ENCODE data around the gene ICA1. TPM values are rescaled to one million over a fixed set of nuclear protein-coding genes. Genes with fewer than 3 reads are reported as not detected.

ICA1 gene
- total RNA-seq, 4 donors from 2014 or later: 4.1 to 7.4 (median 5.8) TPM

GRCh38 chr7:8121243-8121642 is 140.7 kb downstream of the ICA1 start:
- 78% methylated on average over 3 of the region's 3 CpGs for WGBS
- no peak overlapping the region for H3K27ac ChIP-seq (replicated peaks in 1 of 4)
- TF ChIP-seq CTCF (IDR thresholded peaks at IDR 0.05) (no peak), POLR2A (IDR thresholded peaks at IDR 0.05; ENCODE audit: low read depth) (no peak)
- H3K9me3 ChIP-seq: no peaks in the 10 kb centered on the region
- no peaks in the 10 kb centered on the region for H3K27me3 ChIP-seq
- H3K36me3 ChIP-seq: peaks cover 0 to 77% (median 2%) of the 10 kb centered on the region in 4 donors
- no peak overlapping the region for H3K4me3 ChIP-seq
- intact Hi-C loops (cut with DNase I): no loop called here
- no peak for DNase-seq (ENCODE audit: extremely low spot score)
- no peaks in the 10 kb centered on the region for H3K4me1 ChIP-seq

- Histone ChIP-seq H3K9me3 (no peaks in the 10 kb centered on the region), H3K4me1 (no peaks in the 10 kb centered on the region), H3K4me3 (no peak overlapping the region), H3K27ac (replicated peaks in 1 of 4) (no peak overlapping the region), H3K36me3 (peaks cover 0 to 73% (median 2%) of the 10 kb centered on the region in 4 donors), H3K27me3 (no peaks in the 10 kb centered on the region)
- intact Hi-C loops (cut with DNase I): no loop called here
- WGBS: 92% methylated on average over 10 of the region's 12 CpGs
- no peak for DNase-seq (ENCODE audit: extremely low spot score)
- no peak for TF ChIP-seq POLR2AphosphoS5 (IDR thresholded peaks at IDR 0.05)
- TF ChIP-seq POLR2A (IDR thresholded peaks at IDR 0.05; ENCODE audit: low read depth): no peak
These were observed 141.4 kb downstream of the ICA1 start for GRCh38 chr7:8120390-8121058.

- Histone ChIP-seq H3K9me3 (no peaks in the 10 kb centered on the region), H3K36me3 (peaks cover 0 to 60% (median 2%) of the 10 kb centered on the region in 4 donors), H3K4me1 (no peaks in the 10 kb centered on the region), H3K4me3 (no peak overlapping the region), H3K27ac (replicated peaks in 1 of 4) (no peak overlapping the region), H3K27me3 (no peaks in the 10 kb centered on the region)
- intact Hi-C loops (cut with DNase I): no loop called here
- TF ChIP-seq POLR2AphosphoS5 (IDR thresholded peaks at IDR 0.05) (no peak), POLR2A (IDR thresholded peaks at IDR 0.05; ENCODE audit: low read depth) (no peak), CTCF (IDR thresholded peaks at IDR 0.05) (no peak), EP300 (IDR thresholded peaks at IDR 0.05) (no peak)
- no peak for DNase-seq (ENCODE audit: extremely low spot score)
- 75% methylated on average over 8 of the region's 8 CpGs for WGBS
These were observed 142.7 kb downstream of the ICA1 start for GRCh38 chr7:8119262-8119661.

GRCh38 chr7:8117195-8117594 is 144.8 kb downstream of the ICA1 start:
- no peak overlapping the region for H3K4me3 ChIP-seq
- intact Hi-C loops (cut with DNase I): no loop called here
- H3K36me3 ChIP-seq: peaks cover 0 to 42% (median 2%) of the 10 kb centered on the region in 4 donors
- TF ChIP-seq EP300 (IDR thresholded peaks at IDR 0.05) (no peak), CTCF (IDR thresholded peaks at IDR 0.05) (no peak), POLR2AphosphoS5 (IDR thresholded peaks at IDR 0.05) (no peak), POLR2A (IDR thresholded peaks at IDR 0.05; ENCODE audit: low read depth) (no peak)
- H3K9me3 ChIP-seq: no peaks in the 10 kb centered on the region
- no peaks in the 10 kb centered on the region for H3K27me3 ChIP-seq
- no peaks in the 10 kb centered on the region for H3K4me1 ChIP-seq
- 71% methylated on average over 2 of the region's 2 CpGs for WGBS
- DNase-seq (ENCODE audit: extremely low spot score): no peak
- H3K27ac ChIP-seq (replicated peaks in 1 of 4): no peak overlapping the region

GRCh38 chr7:8115547-8116402 is 146.2 kb downstream of the ICA1 start:
- 81% methylated on average over 3 of the region's 3 CpGs for WGBS
- TF ChIP-seq CTCF (IDR thresholded peaks at IDR 0.05) (no peak), EP300 (IDR thresholded peaks at IDR 0.05) (no peak)
- intact Hi-C loops (cut with DNase I): no loop called here
- DNase-seq (ENCODE audit: extremely low spot score): no peak
- H3K4me1 ChIP-seq: no peaks in the 10 kb centered on the region
- peaks cover 0 to 31% (median 0%) of the 10 kb centered on the region in 4 donors for H3K36me3 ChIP-seq
- H3K27me3 ChIP-seq: no peaks in the 10 kb centered on the region
- H3K4me3 ChIP-seq: no peak overlapping the region
- H3K27ac ChIP-seq (replicated peaks in 1 of 4): no peak overlapping the region
- no peaks in the 10 kb centered on the region for H3K9me3 ChIP-seq

All from esophagus muscularis mucosa (tissue), 4 donors.